Measurements from ENCODE around the gene TSGA10IP. TPM values are rescaled to one million over a fixed set of nuclear protein-coding genes. Genes with fewer than 3 reads are reported as not detected.

TSGA10IP gene
- total RNA-seq, 2 donors from 2014 or later = 0.97 to 5.6 TPM

- no peak overlapping the region for H3K4me3 Mint-ChIP-seq
- DNase-seq = no peak
- no peaks in the 10 kb centered on the region for H3K4me1 Mint-ChIP-seq
- Histone ChIP-seq H3K4me3 (ENCODE audit: low read length) (no peak overlapping the region), H3K4me1 (ENCODE audit: control insufficient read depth, insufficient read depth, low read length) (peaks cover 7% of the 10 kb centered on the region), H3K9ac (ENCODE audit: extremely low read depth, low read length, poor library complexity, severe bottlenecking) (no peak overlapping the region), H3K9me3 (ENCODE audit: control insufficient read depth, low read length) (no peaks in the 10 kb centered on the region), H3K36me3 (ENCODE audit: control insufficient read depth, insufficient read depth, low read length) (peaks cover 15% of the 10 kb centered on the region), H3K27me3 (ENCODE audit: control insufficient read depth, insufficient read depth, low read length, poor library complexity, severe bottlenecking) (no peaks in the 10 kb centered on the region), H3K27ac (ENCODE audit: low read depth, low read length) (no peak overlapping the region)
- no peak for TF ChIP-seq CTCF (conservative IDR thresholded peaks at IDR 0.05)
- H3K27me3 Mint-ChIP-seq (ENCODE audit: insufficient read depth) = no peaks in the 10 kb centered on the region
- no peaks in the 10 kb centered on the region for H3K9me3 Mint-ChIP-seq
- no peak overlapping the region for H3K27ac Mint-ChIP-seq
- 94 to 98% methylated on average over 8 to 10 of the region's 10 CpGs for WGBS, 2 experiments (ENCODE audit: insufficient coverage in 1 of 2, insufficient read length in 1 of 2)
- H3K36me3 Mint-ChIP-seq (ENCODE audit: low read depth) = peaks cover 19% of the 10 kb centered on the region
These were observed 23.4 kb upstream of the TSGA10IP start for GRCh38 chr11:65921876-65922275.

- no peak overlapping the region for H3K9ac ChIP-seq (ENCODE audit: extremely low read depth, low read length, poor library complexity, severe bottlenecking)
- H3K27me3 Mint-ChIP-seq (ENCODE audit: insufficient read depth) = no peaks in the 10 kb centered on the region
- no peak overlapping the region for H3K27ac ChIP-seq (ENCODE audit: low read depth, low read length)
- no peak overlapping the region for H3K4me3 Mint-ChIP-seq
- no peak overlapping the region for H3K4me3 ChIP-seq (ENCODE audit: low read length)
- H3K36me3 Mint-ChIP-seq (ENCODE audit: low read depth) = peaks cover 19% of the 10 kb centered on the region
- H3K27ac Mint-ChIP-seq = no peak overlapping the region
- no peaks in the 10 kb centered on the region for H3K9me3 Mint-ChIP-seq
- H3K9me3 ChIP-seq (ENCODE audit: control insufficient read depth, low read length) = no peaks in the 10 kb centered on the region
- no peak for TF ChIP-seq CTCF (conservative IDR thresholded peaks at IDR 0.05)
- H3K36me3 ChIP-seq (ENCODE audit: control insufficient read depth, insufficient read depth, low read length) = peaks cover 8% of the 10 kb centered on the region
- 98% methylated on average over 3 of the region's 3 CpGs; no CpG with 5 or more reads in 1 of the 2 experiments for WGBS, 2 experiments (ENCODE audit: insufficient coverage in 1 of 2, insufficient read length in 1 of 2)
- H3K27me3 ChIP-seq (ENCODE audit: control insufficient read depth, insufficient read depth, low read length, poor library complexity, severe bottlenecking) = no peaks in the 10 kb centered on the region
- DNase-seq = no peak
- peaks cover 6% of the 10 kb centered on the region for H3K4me1 ChIP-seq (ENCODE audit: control insufficient read depth, insufficient read depth, low read length)
- peaks cover 1% of the 10 kb centered on the region for H3K4me1 Mint-ChIP-seq
These were observed 22.7 kb upstream of the TSGA10IP start for GRCh38 chr11:65922565-65922964.

GRCh38 chr11:65925397-65925796, 19.9 kb upstream of the TSGA10IP start:
- H3K9ac ChIP-seq (ENCODE audit: extremely low read depth, low read length, poor library complexity, severe bottlenecking) = no peak overlapping the region
- peaks cover 7% of the 10 kb centered on the region for H3K36me3 ChIP-seq (ENCODE audit: control insufficient read depth, insufficient read depth, low read length)
- no peak overlapping the region for H3K4me3 Mint-ChIP-seq
- no peak for TF ChIP-seq CTCF (conservative IDR thresholded peaks at IDR 0.05)
- H3K9me3 Mint-ChIP-seq = no peaks in the 10 kb centered on the region
- peaks cover 7% of the 10 kb centered on the region for H3K4me1 Mint-ChIP-seq
- DNase-seq = no peak
- H3K27me3 Mint-ChIP-seq (ENCODE audit: insufficient read depth) = no peaks in the 10 kb centered on the region
- H3K9me3 ChIP-seq (ENCODE audit: control insufficient read depth, low read length) = no peaks in the 10 kb centered on the region
- H3K27ac ChIP-seq (ENCODE audit: low read depth, low read length) = no peak overlapping the region
- H3K4me3 ChIP-seq (ENCODE audit: low read length) = no peak overlapping the region
- peaks cover 19% of the 10 kb centered on the region for H3K36me3 Mint-ChIP-seq (ENCODE audit: low read depth)
- WGBS, 2 experiments (ENCODE audit: insufficient coverage in 1 of 2, insufficient read length in 1 of 2) = 83 to 85% methylated on average over 2 of the region's 2 CpGs
- no peaks in the 10 kb centered on the region for H3K4me1 ChIP-seq (ENCODE audit: control insufficient read depth, insufficient read depth, low read length)
- H3K27ac Mint-ChIP-seq = no peak overlapping the region
- H3K27me3 ChIP-seq (ENCODE audit: control insufficient read depth, insufficient read depth, low read length, poor library complexity, severe bottlenecking) = no peaks in the 10 kb centered on the region
